Ishikawa (cell line): ENCODE data around the gene MLXIP.

ENCODE experiments used
- CEBPB ChIP-seq: IDR thresholded peaks from 2 replicates; pipeline ENCODE4 v1.6.1; 2012
- EGR1 ChIP-seq: IDR thresholded peaks from 2 replicates; pipeline ENCODE4 v1.6.1; 2012
- FOXM1 ChIP-seq: IDR thresholded peaks from 2 replicates; pipeline ENCODE4 v1.6.1; 2012; ENCODE audit warnings: low read depth, borderline replicate concordance
- MAX ChIP-seq: IDR thresholded peaks from 2 replicates; pipeline ENCODE4 v1.6.1; 2012
- TAF1 ChIP-seq: IDR thresholded peaks from 2 replicates; pipeline ENCODE4 v1.6.1; 2012; ENCODE audit warnings: low read depth, mild to moderate bottlenecking
- TEAD4 ChIP-seq: IDR thresholded peaks from 2 replicates; pipeline ENCODE4 v1.6.1; 2012
- TF ChIP-seq, protein P1 (sequence below): IDR thresholded peaks from 2 replicates; pipeline ENCODE4 v1.6.1; 2012; ENCODE audit warnings: low read depth, mild to moderate bottlenecking

GRCh38 chr12:122086116-122086515 is 7.6 kb downstream of the MLXIP start:
- TF ChIP-seq FOXM1 = no peak
- no peak for TF ChIP-seq CEBPB
- TF ChIP-seq, protein P1, sequence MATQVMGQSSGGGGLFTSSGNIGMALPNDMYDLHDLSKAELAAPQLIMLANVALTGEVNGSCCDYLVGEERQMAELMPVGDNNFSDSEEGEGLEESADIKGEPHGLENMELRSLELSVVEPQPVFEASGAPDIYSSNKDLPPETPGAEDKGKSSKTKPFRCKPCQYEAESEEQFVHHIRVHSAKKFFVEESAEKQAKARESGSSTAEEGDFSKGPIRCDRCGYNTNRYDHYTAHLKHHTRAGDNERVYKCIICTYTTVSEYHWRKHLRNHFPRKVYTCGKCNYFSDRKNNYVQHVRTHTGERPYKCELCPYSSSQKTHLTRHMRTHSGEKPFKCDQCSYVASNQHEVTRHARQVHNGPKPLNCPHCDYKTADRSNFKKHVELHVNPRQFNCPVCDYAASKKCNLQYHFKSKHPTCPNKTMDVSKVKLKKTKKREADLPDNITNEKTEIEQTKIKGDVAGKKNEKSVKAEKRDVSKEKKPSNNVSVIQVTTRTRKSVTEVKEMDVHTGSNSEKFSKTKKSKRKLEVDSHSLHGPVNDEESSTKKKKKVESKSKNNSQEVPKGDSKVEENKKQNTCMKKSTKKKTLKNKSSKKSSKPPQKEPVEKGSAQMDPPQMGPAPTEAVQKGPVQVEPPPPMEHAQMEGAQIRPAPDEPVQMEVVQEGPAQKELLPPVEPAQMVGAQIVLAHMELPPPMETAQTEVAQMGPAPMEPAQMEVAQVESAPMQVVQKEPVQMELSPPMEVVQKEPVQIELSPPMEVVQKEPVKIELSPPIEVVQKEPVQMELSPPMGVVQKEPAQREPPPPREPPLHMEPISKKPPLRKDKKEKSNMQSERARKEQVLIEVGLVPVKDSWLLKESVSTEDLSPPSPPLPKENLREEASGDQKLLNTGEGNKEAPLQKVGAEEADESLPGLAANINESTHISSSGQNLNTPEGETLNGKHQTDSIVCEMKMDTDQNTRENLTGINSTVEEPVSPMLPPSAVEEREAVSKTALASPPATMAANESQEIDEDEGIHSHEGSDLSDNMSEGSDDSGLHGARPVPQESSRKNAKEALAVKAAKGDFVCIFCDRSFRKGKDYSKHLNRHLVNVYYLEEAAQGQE = no peak
- TF ChIP-seq TEAD4 = no peak
- no peak for TF ChIP-seq TAF1
- no peak for TF ChIP-seq MAX
- TF ChIP-seq EGR1 = no peak
